NCI-H345 (cell line): Measurements from ENCODE around the gene HUS1B.
"Not testable (repeated sequence)": the region's sequence is repeated elsewhere in the genome, so short reads cannot be mapped to it uniquely, and the experiment has no call there.

Source experiments
- DNase-seq: peaks from one replicate; lab custom pipeline; 2025; lab: John Stamatoyannopoulos, UW

The HUS1B gene

GRCh38 chr6:656460-657252 is at the start of gene HUS1B:
TSS of gene HUS1B (minus strand) at chr6:657100. CDS start at chr6:656944, 156 bp downstream.
- DNase-seq = no peak

GRCh38 chr6:706146-706545 is 49.2 kb upstream of the HUS1B start:
- no peak for DNase-seq

- no peak for DNase-seq
These were observed 48.1 kb upstream of the HUS1B start for GRCh38 chr6:705047-705446.

GRCh38 chr6:704046-704445 is 47.1 kb upstream of the HUS1B start:
- no peak for DNase-seq

GRCh38 chr6:703552-703951 is 46.7 kb upstream of the HUS1B start:
- DNase-seq = no peak

GRCh38 chr6:701700-702479 is 45.0 kb upstream of the HUS1B start:
- DNase-seq = no peak

GRCh38 chr6:701215-701614 is 44.3 kb upstream of the HUS1B start:
- DNase-seq = no peak

GRCh38 chr6:700490-700889 is 43.6 kb upstream of the HUS1B start:
- no peak for DNase-seq

GRCh38 chr6:699319-699718 is 42.4 kb upstream of the HUS1B start:
- no peak for DNase-seq

GRCh38 chr6:694431-695126 is 37.7 kb upstream of the HUS1B start:
- DNase-seq = not testable (repeated sequence)

GRCh38 chr6:693723-694009 is 36.8 kb upstream of the HUS1B start:
- no peak for DNase-seq

GRCh38 chr6:692858-693722 is 36.2 kb upstream of the HUS1B start, which contains the start of gene EXOC2:
TSS of gene EXOC2 (minus strand) at chr6:693139. CDS start at chr6:637818, 55,321 bp downstream.
- DNase-seq = peak; percentile 46

- peak; percentile 33 for DNase-seq
These were observed 35.5 kb upstream of the HUS1B start for GRCh38 chr6:692356-692851.

GRCh38 chr6:689223-689622 is 32.3 kb upstream of the HUS1B start:
- DNase-seq = no peak

- DNase-seq = no peak
These were observed 29.6 kb upstream of the HUS1B start for GRCh38 chr6:686497-686896.

GRCh38 chr6:684831-685636 is 28.1 kb upstream of the HUS1B start:
- DNase-seq = no peak

GRCh38 chr6:683742-684440 is 27.0 kb upstream of the HUS1B start:
- no peak for DNase-seq

GRCh38 chr6:680666-681340 is 23.9 kb upstream of the HUS1B start:
- no peak for DNase-seq

- DNase-seq = no peak
These were observed 23.4 kb upstream of the HUS1B start for GRCh38 chr6:680251-680650.

GRCh38 chr6:679282-679681 is 22.4 kb upstream of the HUS1B start:
- DNase-seq = no peak
